ENCODE results near the gene NSD2. TPM values are rescaled to one million over a fixed set of nuclear protein-coding genes. Genes with fewer than 3 reads are reported as not detected.

Gene NSD2
- total RNA-seq, 1 experiment from 2014 or later, result 136 TPM

- no peak overlapping the region for H3T11ph ChIP-seq (ENCODE audit: low read length)
- Mint-ChIP-seq H3K4me1 (peaks cover 6 to 24% of the 10 kb centered on the region in 2 experiments), H3K36me3 (ENCODE audit: insufficient read depth in 1 of 3, low read depth in 3 of 3) (no peaks in the 10 kb centered on the region), H3K9me3 (no peaks in the 10 kb centered on the region), H3K27me3 (ENCODE audit: low read depth) (peaks cover 97% of the 10 kb centered on the region), H3K27ac (no peak overlapping the region), H3K4me3 (peak overlapping the region in 1 of 2 experiments; percentile 9; a peak in 1 of 5 replicates)
- H2BK12ac ChIP-seq (ENCODE audit: insufficient read length, low read depth, low read length), result no peak overlapping the region
- no peak overlapping the region for H4K8ac ChIP-seq (replicated peaks; ENCODE audit: insufficient read length, low read depth, low read length)
- H3K27me3 ChIP-seq (ENCODE audit: insufficient read depth, low read length), result peaks cover 86% of the 10 kb centered on the region
- no peak overlapping the region for H2AFZ ChIP-seq (ENCODE audit: low read length)
- no peak overlapping the region for H4K5ac ChIP-seq (ENCODE audit: insufficient read length, low read depth, low read length)
- no peak overlapping the region for H4K91ac ChIP-seq (ENCODE audit: insufficient read length, low read depth, low read length)
- H3K14ac ChIP-seq (ENCODE audit: insufficient read depth, low read length), result no peak overlapping the region
- H2BK15ac ChIP-seq (ENCODE audit: low read depth, low read length), result no peak overlapping the region
- H4K20me1 ChIP-seq (ENCODE audit: control insufficient read depth, insufficient read depth, insufficient read length), result peaks cover 3% of the 10 kb centered on the region
- H3K79me1 ChIP-seq (ENCODE audit: insufficient read depth, low read depth, low read length, poor library complexity, severe bottlenecking), result no peaks in the 10 kb centered on the region
- no peak for TF ChIP-seq CTCF (conservative IDR thresholded peaks at IDR 0.05)
- no peak overlapping the region for H3K4ac ChIP-seq (ENCODE audit: low read depth, low read length)
- no peak overlapping the region for H3K9ac ChIP-seq (ENCODE audit: extremely low read depth, insufficient read length, low read length)
- H3K9me3 ChIP-seq (ENCODE audit: control insufficient read depth, low read depth, low read length), result no peaks in the 10 kb centered on the region
- WGBS (ENCODE audit: extremely low coverage, insufficient read length, low lambda C conversion rate), result no CpG with 5 or more reads among the region's 11 CpGs
- no peak for DNase-seq
- no peak overlapping the region for H3K4me2 ChIP-seq (ENCODE audit: insufficient read depth, insufficient read length, low read length)
- no peaks in the 10 kb centered on the region for H3K4me1 ChIP-seq (ENCODE audit: insufficient read depth, low read length)
- H2BK120ac ChIP-seq (ENCODE audit: low read depth, low read length, poor library complexity, severe bottlenecking), result no peak overlapping the region
- no peak overlapping the region for H2AK5ac ChIP-seq (ENCODE audit: insufficient read length, low read length)
- H3K23ac ChIP-seq (ENCODE audit: insufficient read length, low read depth, low read length), result no peak overlapping the region
- no peak overlapping the region for H2BK5ac ChIP-seq (ENCODE audit: insufficient read length, low read length)
- H3K56ac ChIP-seq (ENCODE audit: insufficient read length, low read depth, low read length), result no peak overlapping the region
- H3K18ac ChIP-seq (ENCODE audit: insufficient read length, low read depth, low read length), result no peak overlapping the region
- H3K27ac ChIP-seq (ENCODE audit: insufficient read length, low read depth, low read length), result no peak overlapping the region
- H3K79me2 ChIP-seq (ENCODE audit: insufficient read depth, low read length), result no peaks in the 10 kb centered on the region
- H3K23me2 ChIP-seq (ENCODE audit: insufficient read length, low read depth, low read length, poor library complexity, severe bottlenecking), result no peaks in the 10 kb centered on the region
- H2BK20ac ChIP-seq (ENCODE audit: low read depth, low read length, poor library complexity, severe bottlenecking), result no peak overlapping the region
Measured at GRCh38 chr4:1863297-1864033, 7.7 kb upstream of the NSD2 start.

Measured in H9 (cell line).